ENCODE data around the gene PADI1. TPM values are rescaled to one million over a fixed set of nuclear protein-coding genes. Genes with fewer than 3 reads are reported as not detected.

PADI1 gene
- total RNA-seq, 1 experiment from 2014 or later = not detected

- in situ Hi-C loops (cut with HindIII; ENCODE audit: low pct_unique_long_range_greater_than_20kb, low sequenced_read_pairs) = no loop called here
- DNase-seq (ENCODE audit: low read depth, low spot score) = no peak
Observed at GRCh38 chr1:17208546-17208945, 3.6 kb downstream of the PADI1 start.

- no peak for DNase-seq (ENCODE audit: low read depth, low spot score)
- in situ Hi-C loops (cut with HindIII; ENCODE audit: low pct_unique_long_range_greater_than_20kb, low sequenced_read_pairs) = no loop called here
Observed at GRCh38 chr1:17209430-17209829, 4.5 kb downstream of the PADI1 start.

- no peak for DNase-seq (ENCODE audit: low read depth, low spot score)
- in situ Hi-C loops (cut with HindIII; ENCODE audit: low pct_unique_long_range_greater_than_20kb, low sequenced_read_pairs) = no loop called here
Observed at GRCh38 chr1:17210176-17210575, 5.2 kb downstream of the PADI1 start.

- in situ Hi-C loops (cut with HindIII; ENCODE audit: low pct_unique_long_range_greater_than_20kb, low sequenced_read_pairs) = no loop called here
- DNase-seq (ENCODE audit: low read depth, low spot score) = no peak
Observed at GRCh38 chr1:17211377-17211776, 6.4 kb downstream of the PADI1 start.

GRCh38 chr1:17212009-17212408, 7.1 kb downstream of the PADI1 start:
- no peak for DNase-seq (ENCODE audit: low read depth, low spot score)
- in situ Hi-C loops (cut with HindIII; ENCODE audit: low pct_unique_long_range_greater_than_20kb, low sequenced_read_pairs) = no loop called here

GRCh38 chr1:17212487-17213121, 7.7 kb downstream of the PADI1 start:
- DNase-seq (ENCODE audit: low read depth, low spot score) = no peak
- in situ Hi-C loops (cut with HindIII; ENCODE audit: low pct_unique_long_range_greater_than_20kb, low sequenced_read_pairs) = no loop called here

GRCh38 chr1:17213148-17213781, 8.3 kb downstream of the PADI1 start:
- DNase-seq (ENCODE audit: low read depth, low spot score) = no peak
- in situ Hi-C loops (cut with HindIII; ENCODE audit: low pct_unique_long_range_greater_than_20kb, low sequenced_read_pairs) = no loop called here

GRCh38 chr1:17213782-17214148, 8.8 kb downstream of the PADI1 start:
- DNase-seq (ENCODE audit: low read depth, low spot score) = no peak
- in situ Hi-C loops (cut with HindIII; ENCODE audit: low pct_unique_long_range_greater_than_20kb, low sequenced_read_pairs) = no loop called here

- no peak for DNase-seq (ENCODE audit: low read depth, low spot score)
- in situ Hi-C loops (cut with HindIII; ENCODE audit: low pct_unique_long_range_greater_than_20kb, low sequenced_read_pairs) = no loop called here
Observed at GRCh38 chr1:17214876-17215544, 10.1 kb downstream of the PADI1 start.

- in situ Hi-C loops (cut with HindIII; ENCODE audit: low pct_unique_long_range_greater_than_20kb, low sequenced_read_pairs) = no loop called here
- DNase-seq (ENCODE audit: low read depth, low spot score) = no peak
Observed at GRCh38 chr1:17215545-17215890, 10.6 kb downstream of the PADI1 start.

- in situ Hi-C loops (cut with HindIII; ENCODE audit: low pct_unique_long_range_greater_than_20kb, low sequenced_read_pairs) = no loop called here
- no peak for DNase-seq (ENCODE audit: low read depth, low spot score)
Observed at GRCh38 chr1:17216078-17216477, 11.2 kb downstream of the PADI1 start.

GRCh38 chr1:17217607-17218006, 12.7 kb downstream of the PADI1 start:
- in situ Hi-C loops (cut with HindIII; ENCODE audit: low pct_unique_long_range_greater_than_20kb, low sequenced_read_pairs) = no loop called here
- DNase-seq (ENCODE audit: low read depth, low spot score) = no peak

- in situ Hi-C loops (cut with HindIII; ENCODE audit: low pct_unique_long_range_greater_than_20kb, low sequenced_read_pairs) = no loop called here
- DNase-seq (ENCODE audit: low read depth, low spot score) = peak; percentile 72
Observed at GRCh38 chr1:17218939-17219338, 14.0 kb downstream of the PADI1 start.

- DNase-seq (ENCODE audit: low read depth, low spot score) = no peak
- in situ Hi-C loops (cut with HindIII; ENCODE audit: low pct_unique_long_range_greater_than_20kb, low sequenced_read_pairs) = no loop called here
Observed at GRCh38 chr1:17220287-17220686, 15.4 kb downstream of the PADI1 start.

- DNase-seq (ENCODE audit: low read depth, low spot score) = no peak
Observed at GRCh38 chr1:17222557-17222956, 17.6 kb downstream of the PADI1 start.

GRCh38 chr1:17224434-17224833, 19.5 kb downstream of the PADI1 start:
- in situ Hi-C loops (cut with HindIII; ENCODE audit: low pct_unique_long_range_greater_than_20kb, low sequenced_read_pairs) = no loop called here
- no peak for DNase-seq (ENCODE audit: low read depth, low spot score)

More at GRCh38 chr1:17222557-17222956, 17.6 kb downstream of the PADI1 start:
- in situ Hi-C loops (cut with HindIII; ENCODE audit: low pct_unique_long_range_greater_than_20kb, low sequenced_read_pairs) = no loop called here

- in situ Hi-C loops (cut with HindIII; ENCODE audit: low pct_unique_long_range_greater_than_20kb, low sequenced_read_pairs) = no loop called here
- DNase-seq (ENCODE audit: low read depth, low spot score) = no peak
Observed at GRCh38 chr1:17225140-17225539, 20.2 kb downstream of the PADI1 start.

- DNase-seq (ENCODE audit: low read depth, low spot score) = no peak
- in situ Hi-C loops (cut with HindIII; ENCODE audit: low pct_unique_long_range_greater_than_20kb, low sequenced_read_pairs) = no loop called here
Observed at GRCh38 chr1:17227358-17227915, 22.5 kb downstream of the PADI1 start.

GRCh38 chr1:17228619-17229018, 23.7 kb downstream of the PADI1 start:
- in situ Hi-C loops (cut with HindIII; ENCODE audit: low pct_unique_long_range_greater_than_20kb, low sequenced_read_pairs) = no loop called here
- DNase-seq (ENCODE audit: low read depth, low spot score) = no peak

All from SK-MEL-5 (cell line).